GM19452 (cell line): ENCODE measurements around the gene PSPH.
"Not testable (repeated sequence)": the region's sequence is repeated elsewhere in the genome, so short reads cannot be mapped to it uniquely, and the experiment has no call there.

ENCODE experiments used
- ATAC-seq: cut with Tn5 transposase; IDR thresholded peaks from one replicate; pipeline ENCODE4 v1.9.1; 2021; ENCODE audit not compliant: unreplicated experiment

PSPH gene

DNA sequence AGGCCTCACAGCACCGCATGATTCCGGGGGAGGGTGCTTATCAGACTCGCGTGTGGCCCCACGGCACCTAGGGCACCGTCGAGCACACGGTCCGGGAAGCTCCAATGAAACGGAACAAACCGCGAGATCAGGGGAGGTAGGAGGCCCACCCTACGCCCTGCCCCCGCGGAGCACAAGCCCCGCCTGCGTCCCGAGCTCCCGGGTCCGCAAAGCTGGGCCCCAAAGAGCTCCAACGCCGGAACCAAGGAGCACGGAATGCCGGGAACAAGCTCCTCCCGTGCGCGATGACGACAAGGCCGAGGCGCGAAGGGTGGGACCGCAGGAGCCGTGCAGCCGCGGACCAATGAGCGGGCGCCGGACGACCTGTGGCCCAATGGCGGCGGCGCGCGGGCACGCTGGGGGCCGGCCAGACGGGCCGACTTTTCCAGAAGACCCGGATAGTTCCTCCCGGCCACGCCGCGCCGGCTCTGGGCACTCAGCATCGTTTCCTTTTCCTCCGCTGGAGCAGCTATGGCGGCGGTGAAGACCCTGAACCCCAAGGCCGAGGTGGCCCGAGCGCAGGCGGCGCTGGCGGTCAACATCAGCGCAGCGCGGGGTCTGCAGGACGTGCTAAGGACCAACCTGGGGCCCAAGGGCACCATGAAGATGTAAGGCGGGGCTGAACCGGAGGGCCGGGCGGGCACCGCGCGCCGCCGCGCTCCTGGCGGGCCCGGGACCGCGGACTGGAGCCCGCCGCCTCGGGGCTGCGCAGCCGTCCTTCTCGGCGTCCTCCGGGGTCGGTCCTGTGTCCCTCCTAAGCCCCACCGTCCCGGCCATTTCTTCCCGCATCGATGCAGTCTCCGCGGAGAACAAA, at the start of gene PSPH, which contains the start of gene CCT6A:
TSS of gene PSPH (minus strand) at position 106 of the 853 bp plus-strand sequence. CDS start 30,232 bp downstream, outside the sequence.
TSS of gene CCT6A (plus strand) at position 427 of the 853 bp plus-strand sequence. CDS start at position 511, 84 bp downstream.
- ATAC-seq: peak; percentile 96

DNA sequence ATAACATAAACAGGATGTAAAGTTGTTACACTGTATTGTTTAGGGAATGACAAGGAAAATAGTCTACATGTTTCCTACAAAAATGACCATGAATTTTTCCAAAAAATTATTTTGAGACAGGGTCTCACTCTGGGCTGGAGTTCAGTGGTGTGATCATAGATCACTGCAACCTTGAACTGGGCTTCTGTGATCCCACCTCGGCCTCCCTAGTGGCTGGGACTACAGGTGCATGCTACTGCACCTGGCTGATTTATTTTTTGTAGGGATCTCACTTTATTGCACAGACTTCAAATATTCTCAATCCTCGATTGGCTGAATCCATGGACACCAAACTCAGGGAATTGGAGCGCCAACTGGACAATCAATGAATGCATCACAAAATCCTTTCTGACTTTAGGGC, 48.4 kb upstream of the PSPH start:
- ATAC-seq: no peak

- ATAC-seq: not testable (repeated sequence)
Observed at GRCh38 chr7:56098187-56099008, 47.2 kb upstream of the PSPH start.

DNA sequence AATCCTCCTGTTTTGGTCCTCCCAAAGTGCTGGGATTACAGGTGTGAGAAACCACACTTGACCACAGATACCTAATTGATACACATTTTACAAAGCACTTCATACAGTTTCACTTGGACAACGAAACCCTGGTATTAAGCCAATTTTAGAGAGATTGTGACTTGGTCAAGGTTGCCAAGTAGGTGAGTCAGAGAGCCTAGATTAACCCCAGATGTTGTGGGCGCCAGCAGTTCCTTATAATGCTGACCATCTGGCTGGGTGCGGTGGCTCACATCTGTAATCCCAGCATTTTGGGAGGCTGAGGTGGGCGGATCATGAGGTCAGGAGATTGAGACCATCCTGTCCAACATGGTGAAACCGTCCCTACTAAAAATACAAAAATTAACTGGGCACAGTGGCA, 46.5 kb upstream of the PSPH start:
- ATAC-seq: no peak

GRCh38 chr7:56092789-56093531, 41.7 kb upstream of the PSPH start, which contains the start of gene PHKG1:
TSS of gene PHKG1 (minus strand) at chr7:56092952. CDS start at chr7:56088941, 4,011 bp downstream.
- no peak for ATAC-seq

DNA sequence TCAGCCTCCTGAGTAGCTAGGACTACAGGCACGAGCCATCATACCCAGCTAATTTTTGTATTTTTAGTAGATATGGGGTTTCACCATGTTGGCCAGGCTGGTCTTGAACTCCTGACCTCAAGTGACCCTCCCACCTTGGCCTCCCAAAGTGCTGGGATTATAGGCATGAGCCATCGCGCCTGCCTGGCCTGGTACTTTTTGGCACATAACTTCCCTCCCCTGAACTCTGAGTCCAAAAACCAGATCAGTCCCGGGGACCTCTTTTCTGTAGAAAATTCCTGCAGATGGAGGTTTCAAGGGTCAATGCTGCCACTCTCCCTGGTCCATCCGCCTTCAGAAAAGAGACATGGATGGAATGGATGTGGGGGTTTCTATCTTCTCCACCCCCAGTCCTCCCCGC, 41.1 kb upstream of the PSPH start:
- not testable (repeated sequence) for ATAC-seq

DNA sequence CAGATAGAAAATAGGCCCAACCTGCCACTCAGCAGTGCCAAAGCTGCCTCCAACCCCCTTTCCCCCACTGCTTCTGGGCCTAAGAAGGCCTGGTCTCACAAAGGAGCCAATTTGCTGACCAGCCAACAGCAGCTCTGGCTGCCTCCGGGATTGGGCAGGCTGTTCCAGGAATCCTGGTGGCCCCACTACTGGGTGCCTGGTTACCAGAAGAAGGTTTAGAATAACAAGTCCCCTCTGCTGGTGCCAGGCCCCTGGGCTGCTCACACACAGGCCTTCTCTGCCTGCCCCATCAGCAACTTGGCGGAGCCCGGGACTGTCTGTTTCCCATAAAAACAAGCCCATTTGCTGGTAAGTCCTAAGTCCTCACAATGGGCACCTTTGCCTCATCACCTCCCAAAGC, 40.3 kb upstream of the PSPH start:
- ATAC-seq: no peak

DNA sequence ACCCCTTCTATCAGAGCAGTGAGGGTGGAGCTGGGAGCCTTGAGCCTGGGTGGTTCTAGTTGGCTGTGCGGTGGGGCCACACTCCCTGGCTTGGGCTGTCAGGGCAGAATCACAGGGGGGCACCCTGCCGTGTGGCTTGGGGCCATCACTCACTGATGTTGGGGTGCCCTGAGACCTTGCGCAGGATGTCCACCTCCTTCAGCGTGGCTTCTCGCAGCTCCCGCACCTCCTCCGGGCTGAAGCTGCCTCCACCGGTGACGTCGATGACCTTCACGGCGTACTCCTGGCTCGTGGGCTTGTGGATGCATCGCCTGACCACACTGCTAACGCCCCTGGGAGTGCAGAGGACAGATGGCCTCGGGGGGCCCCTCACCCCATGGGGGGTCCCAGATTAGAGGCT, 36.2 kb upstream of the PSPH start:
- no peak for ATAC-seq

GRCh38 chr7:56086761-56087160, 35.5 kb upstream of the PSPH start:
- no peak for ATAC-seq

- ATAC-seq: no peak
Observed at GRCh38 chr7:56083150-56083785, 32.0 kb upstream of the PSPH start.

DNA sequence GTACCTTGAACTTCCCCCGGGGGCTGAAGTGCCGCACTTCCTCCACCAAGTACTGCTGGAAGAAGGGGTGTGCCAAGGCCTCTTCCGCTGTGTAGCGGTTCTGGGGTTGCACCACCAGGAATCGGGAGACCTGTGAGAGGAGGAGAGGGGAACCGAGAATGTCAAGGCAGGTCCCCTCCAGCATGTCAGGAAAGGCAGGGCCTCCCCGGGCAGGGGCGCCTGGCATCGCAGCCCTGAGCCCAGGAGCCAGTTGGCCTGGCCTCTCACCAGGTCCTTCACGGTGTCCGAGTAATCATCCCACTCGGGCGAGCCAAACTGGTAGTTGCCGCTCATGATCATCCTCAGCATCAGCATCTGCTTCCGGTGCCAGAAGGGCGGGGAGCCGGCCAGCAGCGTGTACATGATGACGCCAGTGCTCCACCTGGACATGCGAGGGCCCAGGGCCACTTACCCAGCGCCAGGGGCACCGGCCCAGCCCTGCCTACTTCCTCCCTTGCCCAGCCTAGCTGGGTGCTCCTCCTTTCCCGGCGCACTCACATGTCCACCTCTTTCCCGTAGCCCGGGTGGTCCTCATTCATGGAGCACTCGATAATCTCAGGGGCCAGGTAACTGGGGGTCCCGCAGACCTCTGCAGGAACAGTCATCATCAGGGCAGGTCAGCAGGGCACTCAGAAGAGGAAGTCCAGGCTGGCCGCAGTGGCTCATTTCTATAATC, 30.5 kb upstream of the PSPH start:
- no peak for ATAC-seq

DNA sequence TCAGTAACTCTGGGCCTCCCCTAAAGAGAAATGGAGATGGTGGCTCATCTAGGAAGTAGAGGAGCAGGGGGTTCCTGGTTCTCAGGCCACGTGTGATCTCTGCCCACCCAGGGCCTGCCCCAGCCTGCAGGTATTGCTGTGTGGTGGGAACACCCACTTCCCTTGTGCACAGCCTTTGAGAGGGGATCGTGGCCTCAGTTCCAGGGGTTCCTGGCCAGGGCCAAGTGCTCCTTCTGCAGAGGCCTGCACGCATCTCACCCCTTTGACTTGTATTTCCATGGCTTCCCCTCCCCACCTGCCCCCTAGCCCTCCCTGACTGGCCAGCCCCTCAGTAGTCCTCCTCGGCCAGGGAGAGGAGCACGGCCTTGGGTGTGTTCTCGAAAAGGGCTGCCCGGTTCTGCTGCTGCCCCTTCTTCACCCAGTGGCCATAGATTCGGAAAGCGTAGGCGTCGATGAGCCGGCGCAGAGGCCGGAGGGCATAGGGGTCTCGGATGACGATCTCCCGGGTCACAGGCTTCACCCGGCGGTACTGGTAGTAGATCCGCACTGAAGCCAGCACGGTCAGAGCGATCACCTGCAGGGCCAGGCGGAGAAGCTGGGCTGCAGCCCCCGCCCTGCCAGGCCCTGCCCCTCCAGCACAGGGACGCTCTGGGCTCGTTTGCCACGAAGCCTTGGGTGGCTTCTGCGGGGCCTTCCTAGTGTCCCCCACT, 29.6 kb upstream of the PSPH start:
- not testable (repeated sequence) for ATAC-seq

DNA sequence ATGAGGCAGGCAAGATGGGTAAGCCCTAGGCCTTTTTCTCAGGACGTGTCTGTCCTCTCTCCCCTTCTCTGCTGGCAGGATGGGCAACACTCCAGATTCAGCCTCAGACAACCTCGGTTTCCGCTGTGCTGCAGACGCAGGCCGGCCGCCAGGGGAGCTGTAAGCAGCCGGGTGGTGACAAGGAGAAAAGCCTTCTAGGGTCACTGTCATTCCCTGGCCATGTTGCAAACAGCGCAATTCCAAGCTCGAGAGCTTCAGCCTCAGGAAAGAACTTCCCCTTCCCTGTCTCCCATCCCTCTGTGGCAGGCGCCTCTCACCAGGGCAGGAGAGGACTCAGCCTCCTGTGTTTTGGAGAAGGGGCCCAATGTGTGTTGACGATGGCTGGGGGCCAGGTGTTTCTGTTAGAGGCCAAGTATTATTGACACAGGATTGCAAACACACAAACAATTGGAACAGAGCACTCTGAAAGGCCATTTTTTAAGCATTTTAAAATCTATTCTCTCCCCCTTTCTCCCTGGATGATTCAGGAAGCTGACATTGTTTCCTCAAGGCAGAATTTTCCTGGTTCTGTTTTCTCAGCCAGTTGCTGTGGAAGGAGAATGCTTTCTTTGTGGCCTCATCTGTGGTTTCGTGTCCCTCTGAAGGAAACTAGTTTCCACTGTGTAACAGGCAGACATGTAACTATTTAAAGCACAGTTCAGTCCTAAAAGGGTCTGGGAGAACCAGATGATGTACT, 28.4 kb upstream of the PSPH start:
- no peak for ATAC-seq

GRCh38 chr7:56078196-56078595, 27.0 kb upstream of the PSPH start:
- ATAC-seq: no peak

GRCh38 chr7:56077681-56078080, 26.4 kb upstream of the PSPH start:
- ATAC-seq: no peak

DNA sequence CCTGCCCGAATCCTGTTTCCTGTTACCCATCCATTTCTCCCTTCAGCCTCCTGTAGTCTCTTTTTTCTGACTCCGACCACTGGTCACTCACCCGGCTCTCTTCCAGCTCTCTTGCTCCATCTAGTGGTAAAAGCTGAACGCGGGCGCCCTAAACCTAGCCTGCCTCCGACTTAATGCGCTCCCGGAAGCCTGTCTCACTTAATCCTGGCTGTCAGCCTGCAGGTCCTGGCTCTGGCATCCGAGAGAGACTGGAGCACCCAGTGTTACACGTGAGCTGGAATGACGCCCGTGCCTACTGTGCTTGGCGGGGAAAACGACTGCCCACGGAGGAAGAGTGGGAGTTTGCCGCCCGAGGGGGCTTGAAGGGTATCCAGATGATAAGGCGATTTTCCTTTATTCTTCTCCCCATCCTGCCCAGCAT, 23.1 kb upstream of the PSPH start:
- ATAC-seq: peak; percentile 88

- not testable (repeated sequence) for ATAC-seq
Observed at GRCh38 chr7:56066376-56066775, 15.1 kb upstream of the PSPH start.

GRCh38 chr7:56063882-56064625, 12.8 kb upstream of the PSPH start, which contains the start of gene SUMF2:
TSS of gene SUMF2 (plus strand) at chr7:56064286. CDS start at chr7:56064312, 26 bp downstream.
- ATAC-seq: peak; percentile 87
